ENCODE results near the gene AMH. TPM values are rescaled to one million over a fixed set of nuclear protein-coding genes. Genes with fewer than 3 reads are reported as not detected.

AMH gene
- total and polyA plus RNA-seq, 2 of the 13 experiments (the other 11 are each of a cell fraction or from before 2014, with no cell fraction given), result 0.03 to 0.18 TPM

DNA sequence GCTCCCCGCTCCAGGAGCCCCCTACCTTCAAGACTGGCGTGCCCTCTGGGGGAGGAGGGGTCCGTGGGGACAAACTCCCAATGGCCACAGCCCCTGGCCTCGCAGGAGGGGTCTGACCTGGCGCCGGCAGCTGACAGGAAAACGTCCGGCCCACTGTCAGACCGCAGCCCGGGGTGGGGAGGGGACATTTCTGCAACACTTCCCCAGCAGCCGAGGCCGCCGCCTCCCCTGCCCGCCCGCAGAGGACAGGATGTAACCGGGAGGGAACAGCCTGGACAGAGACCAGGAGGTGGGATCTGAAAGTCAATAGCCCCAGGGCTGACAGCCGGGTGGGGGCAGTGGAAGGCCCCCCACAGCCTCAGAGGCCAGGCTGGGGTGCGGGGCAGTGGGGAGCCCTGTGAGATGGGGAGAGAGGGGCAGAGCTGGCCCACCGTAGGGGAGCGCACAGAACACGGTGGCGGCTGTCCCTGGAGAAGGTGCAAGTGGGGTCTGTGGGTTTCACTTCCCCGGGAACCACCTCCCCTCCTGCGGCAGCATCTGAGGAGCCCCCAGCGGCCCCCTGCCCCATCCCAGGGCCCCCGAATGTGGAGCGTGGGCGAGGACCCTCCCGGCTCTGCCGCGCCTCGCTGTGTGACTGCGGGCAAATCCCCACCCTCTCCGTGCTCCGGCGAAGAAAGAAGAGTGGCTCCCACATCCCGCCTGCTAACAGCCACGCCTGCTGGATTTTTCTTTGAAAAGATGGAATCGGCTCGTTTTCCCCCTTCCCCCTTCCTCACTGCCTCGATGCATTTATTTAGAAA, 33.1 kb downstream of the AMH start, which contains the start of gene PEAK3 (continued):
- TF ChIP-seq, protein P1, sequence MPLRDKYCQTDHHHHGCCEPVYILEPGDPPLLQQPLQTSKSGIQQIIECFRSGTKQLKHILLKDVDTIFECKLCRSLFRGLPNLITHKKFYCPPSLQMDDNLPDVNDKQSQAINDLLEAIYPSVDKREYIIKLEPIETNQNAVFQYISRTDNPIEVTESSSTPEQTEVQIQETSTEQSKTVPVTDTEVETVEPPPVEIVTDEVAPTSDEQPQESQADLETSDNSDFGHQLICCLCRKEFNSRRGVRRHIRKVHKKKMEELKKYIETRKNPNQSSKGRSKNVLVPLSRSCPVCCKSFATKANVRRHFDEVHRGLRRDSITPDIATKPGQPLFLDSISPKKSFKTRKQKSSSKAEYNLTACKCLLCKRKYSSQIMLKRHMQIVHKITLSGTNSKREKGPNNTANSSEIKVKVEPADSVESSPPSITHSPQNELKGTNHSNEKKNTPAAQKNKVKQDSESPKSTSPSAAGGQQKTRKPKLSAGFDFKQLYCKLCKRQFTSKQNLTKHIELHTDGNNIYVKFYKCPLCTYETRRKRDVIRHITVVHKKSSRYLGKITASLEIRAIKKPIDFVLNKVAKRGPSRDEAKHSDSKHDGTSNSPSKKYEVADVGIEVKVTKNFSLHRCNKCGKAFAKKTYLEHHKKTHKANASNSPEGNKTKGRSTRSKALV (CRISPR knock-in tag; IDR thresholded peaks at IDR 0.05), result peak; percentile 35; the same call in 1 of the 2 replicates
- TF ChIP-seq TMF1 (CRISPR knock-in tag; IDR thresholded peaks at IDR 0.05; ENCODE audit: low read depth) (no peak), ZNF839 (CRISPR knock-in tag; IDR thresholded peaks at IDR 0.05; ENCODE audit: borderline replicate concordance) (no peak), ZSCAN29 (CRISPR knock-in tag; conservative IDR thresholded peaks at IDR 0.05) (no peak), PAX8 (CRISPR knock-in tag; IDR thresholded peaks at IDR 0.05; ENCODE audit: borderline replicate concordance) (no peak), NCOA2 (CRISPR knock-in tag; IDR thresholded peaks at IDR 0.05) (no peak), ZNF768 (CRISPR knock-in tag; IDR thresholded peaks at IDR 0.05) (peak; percentile 89), EP300 (IDR thresholded peaks at IDR 0.05; ENCODE audit: low read depth in 2 of 2, low read length in 2 of 2) (no peak), EP300 (CRISPR knock-in tag; IDR thresholded peaks at IDR 0.05; ENCODE audit: borderline replicate concordance) (no peak), SRSF1 (optimal IDR thresholded peaks at IDR 0.05; ENCODE audit: low read depth, low read length) (peak; percentile 63), RBM39 (IDR thresholded peaks at IDR 0.05; ENCODE audit: low read depth, low read length, poor library complexity, severe bottlenecking) (peak; percentile 33), MIXL1 (CRISPR knock-in tag; IDR thresholded peaks at IDR 0.05) (no peak), ZFX (CRISPR knock-in tag; IDR thresholded peaks at IDR 0.05; ENCODE audit: low read depth) (peak; percentile 52; the same call in 1 of the 2 replicates), ZNF10 (CRISPR knock-in tag; IDR thresholded peaks at IDR 0.05; ENCODE audit: borderline replicate concordance, low read depth) (no peak), NFATC3 (CRISPR knock-in tag; IDR thresholded peaks at IDR 0.05) (no peak), PHF8 (CRISPR knock-in tag; IDR thresholded peaks at IDR 0.05) (no peak)
- TF ChIP-seq, protein P2, sequence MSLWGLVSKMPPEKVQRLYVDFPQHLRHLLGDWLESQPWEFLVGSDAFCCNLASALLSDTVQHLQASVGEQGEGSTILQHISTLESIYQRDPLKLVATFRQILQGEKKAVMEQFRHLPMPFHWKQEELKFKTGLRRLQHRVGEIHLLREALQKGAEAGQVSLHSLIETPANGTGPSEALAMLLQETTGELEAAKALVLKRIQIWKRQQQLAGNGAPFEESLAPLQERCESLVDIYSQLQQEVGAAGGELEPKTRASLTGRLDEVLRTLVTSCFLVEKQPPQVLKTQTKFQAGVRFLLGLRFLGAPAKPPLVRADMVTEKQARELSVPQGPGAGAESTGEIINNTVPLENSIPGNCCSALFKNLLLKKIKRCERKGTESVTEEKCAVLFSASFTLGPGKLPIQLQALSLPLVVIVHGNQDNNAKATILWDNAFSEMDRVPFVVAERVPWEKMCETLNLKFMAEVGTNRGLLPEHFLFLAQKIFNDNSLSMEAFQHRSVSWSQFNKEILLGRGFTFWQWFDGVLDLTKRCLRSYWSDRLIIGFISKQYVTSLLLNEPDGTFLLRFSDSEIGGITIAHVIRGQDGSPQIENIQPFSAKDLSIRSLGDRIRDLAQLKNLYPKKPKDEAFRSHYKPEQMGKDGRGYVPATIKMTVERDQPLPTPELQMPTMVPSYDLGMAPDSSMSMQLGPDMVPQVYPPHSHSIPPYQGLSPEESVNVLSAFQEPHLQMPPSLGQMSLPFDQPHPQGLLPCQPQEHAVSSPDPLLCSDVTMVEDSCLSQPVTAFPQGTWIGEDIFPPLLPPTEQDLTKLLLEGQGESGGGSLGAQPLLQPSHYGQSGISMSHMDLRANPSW (CRISPR knock-in tag; IDR thresholded peaks at IDR 0.05; ENCODE audit: borderline replicate concordance), result no peak
- TF ChIP-seq, protein P3, sequence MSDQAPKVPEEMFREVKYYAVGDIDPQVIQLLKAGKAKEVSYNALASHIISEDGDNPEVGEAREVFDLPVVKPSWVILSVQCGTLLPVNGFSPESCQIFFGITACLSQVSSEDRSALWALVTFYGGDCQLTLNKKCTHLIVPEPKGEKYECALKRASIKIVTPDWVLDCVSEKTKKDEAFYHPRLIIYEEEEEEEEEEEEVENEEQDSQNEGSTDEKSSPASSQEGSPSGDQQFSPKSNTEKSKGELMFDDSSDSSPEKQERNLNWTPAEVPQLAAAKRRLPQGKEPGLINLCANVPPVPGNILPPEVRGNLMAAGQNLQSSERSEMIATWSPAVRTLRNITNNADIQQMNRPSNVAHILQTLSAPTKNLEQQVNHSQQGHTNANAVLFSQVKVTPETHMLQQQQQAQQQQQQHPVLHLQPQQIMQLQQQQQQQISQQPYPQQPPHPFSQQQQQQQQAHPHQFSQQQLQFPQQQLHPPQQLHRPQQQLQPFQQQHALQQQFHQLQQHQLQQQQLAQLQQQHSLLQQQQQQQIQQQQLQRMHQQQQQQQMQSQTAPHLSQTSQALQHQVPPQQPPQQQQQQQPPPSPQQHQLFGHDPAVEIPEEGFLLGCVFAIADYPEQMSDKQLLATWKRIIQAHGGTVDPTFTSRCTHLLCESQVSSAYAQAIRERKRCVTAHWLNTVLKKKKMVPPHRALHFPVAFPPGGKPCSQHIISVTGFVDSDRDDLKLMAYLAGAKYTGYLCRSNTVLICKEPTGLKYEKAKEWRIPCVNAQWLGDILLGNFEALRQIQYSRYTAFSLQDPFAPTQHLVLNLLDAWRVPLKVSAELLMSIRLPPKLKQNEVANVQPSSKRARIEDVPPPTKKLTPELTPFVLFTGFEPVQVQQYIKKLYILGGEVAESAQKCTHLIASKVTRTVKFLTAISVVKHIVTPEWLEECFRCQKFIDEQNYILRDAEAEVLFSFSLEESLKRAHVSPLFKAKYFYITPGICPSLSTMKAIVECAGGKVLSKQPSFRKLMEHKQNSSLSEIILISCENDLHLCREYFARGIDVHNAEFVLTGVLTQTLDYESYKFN (CRISPR knock-in tag; conservative IDR thresholded peaks at IDR 0.05), result 0 out of 2 replicates have a peak, but pooled peaks have one; percentile 28
- TF ChIP-seq, protein P4, sequence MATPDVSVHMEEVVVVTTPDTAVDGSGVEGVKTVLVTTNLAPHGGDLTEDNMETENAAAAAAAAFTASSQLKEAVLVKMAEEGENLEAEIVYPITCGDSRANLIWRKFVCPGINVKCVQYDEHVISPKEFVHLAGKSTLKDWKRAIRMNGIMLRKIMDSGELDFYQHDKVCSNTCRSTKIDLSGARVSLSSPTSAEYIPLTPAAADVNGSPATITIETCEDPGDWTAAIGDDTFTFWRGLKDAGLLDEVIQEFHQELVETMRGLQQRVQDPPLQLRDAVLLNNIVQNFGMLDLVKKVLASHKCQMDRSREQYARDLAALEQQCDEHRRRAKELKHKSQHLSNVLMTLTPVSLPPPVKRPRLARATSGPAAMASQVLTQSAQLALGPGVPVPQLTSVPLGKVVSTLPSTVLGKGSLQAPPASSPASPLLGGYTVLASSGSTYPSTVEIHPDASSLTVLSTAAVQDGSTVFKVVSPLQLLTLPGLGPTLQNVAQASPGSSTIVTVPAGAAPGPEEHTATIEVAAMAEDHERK (CRISPR knock-in tag; IDR thresholded peaks at IDR 0.05; ENCODE audit: low read depth), result no peak

Data from HepG2 (cell line).